ENCODE measurements around the gene PTPRG.

The PTPRG gene

DNA sequence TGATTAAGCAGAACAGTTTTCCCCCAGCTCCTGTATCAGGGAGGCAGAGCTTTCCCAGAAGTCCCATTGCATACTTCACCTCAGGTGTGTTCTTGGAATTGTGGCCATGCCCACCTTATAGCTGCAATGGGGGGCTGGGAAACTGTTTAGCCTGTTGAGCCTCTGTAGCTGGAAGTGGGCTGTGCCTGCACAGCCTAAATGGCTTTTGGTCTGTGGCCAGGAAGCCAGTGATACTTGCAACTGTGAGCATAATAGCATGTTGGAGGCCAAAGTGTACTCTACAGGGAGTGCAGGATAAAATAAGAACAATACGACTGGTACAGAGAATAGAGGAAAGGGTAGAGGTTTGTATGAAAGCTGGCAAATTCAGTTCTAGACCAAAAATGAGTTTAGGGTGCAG is 248.5 kb downstream of the PTPRG start:
- Histone ChIP-seq H3K4me3 (replicated peaks; ENCODE audit: low read depth, low read length) (no peak overlapping the region), H3K36me3 (ENCODE audit: control insufficient read depth, insufficient read depth, low read length) (no peaks in the 10 kb centered on the region), H3K27me3 (replicated peaks; ENCODE audit: control insufficient read depth, insufficient read depth, low read length) (no peaks in the 10 kb centered on the region)
- TF ChIP-seq, protein P1, sequence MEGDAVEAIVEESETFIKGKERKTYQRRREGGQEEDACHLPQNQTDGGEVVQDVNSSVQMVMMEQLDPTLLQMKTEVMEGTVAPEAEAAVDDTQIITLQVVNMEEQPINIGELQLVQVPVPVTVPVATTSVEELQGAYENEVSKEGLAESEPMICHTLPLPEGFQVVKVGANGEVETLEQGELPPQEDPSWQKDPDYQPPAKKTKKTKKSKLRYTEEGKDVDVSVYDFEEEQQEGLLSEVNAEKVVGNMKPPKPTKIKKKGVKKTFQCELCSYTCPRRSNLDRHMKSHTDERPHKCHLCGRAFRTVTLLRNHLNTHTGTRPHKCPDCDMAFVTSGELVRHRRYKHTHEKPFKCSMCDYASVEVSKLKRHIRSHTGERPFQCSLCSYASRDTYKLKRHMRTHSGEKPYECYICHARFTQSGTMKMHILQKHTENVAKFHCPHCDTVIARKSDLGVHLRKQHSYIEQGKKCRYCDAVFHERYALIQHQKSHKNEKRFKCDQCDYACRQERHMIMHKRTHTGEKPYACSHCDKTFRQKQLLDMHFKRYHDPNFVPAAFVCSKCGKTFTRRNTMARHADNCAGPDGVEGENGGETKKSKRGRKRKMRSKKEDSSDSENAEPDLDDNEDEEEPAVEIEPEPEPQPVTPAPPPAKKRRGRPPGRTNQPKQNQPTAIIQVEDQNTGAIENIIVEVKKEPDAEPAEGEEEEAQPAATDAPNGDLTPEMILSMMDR (IDR thresholded peaks at IDR 0.05; ENCODE audit: insufficient read depth, low read length, poor library complexity, severe bottlenecking), result no peak
- no peak for DNase-seq (ENCODE audit: extremely low read depth, insufficient read length)

DNA sequence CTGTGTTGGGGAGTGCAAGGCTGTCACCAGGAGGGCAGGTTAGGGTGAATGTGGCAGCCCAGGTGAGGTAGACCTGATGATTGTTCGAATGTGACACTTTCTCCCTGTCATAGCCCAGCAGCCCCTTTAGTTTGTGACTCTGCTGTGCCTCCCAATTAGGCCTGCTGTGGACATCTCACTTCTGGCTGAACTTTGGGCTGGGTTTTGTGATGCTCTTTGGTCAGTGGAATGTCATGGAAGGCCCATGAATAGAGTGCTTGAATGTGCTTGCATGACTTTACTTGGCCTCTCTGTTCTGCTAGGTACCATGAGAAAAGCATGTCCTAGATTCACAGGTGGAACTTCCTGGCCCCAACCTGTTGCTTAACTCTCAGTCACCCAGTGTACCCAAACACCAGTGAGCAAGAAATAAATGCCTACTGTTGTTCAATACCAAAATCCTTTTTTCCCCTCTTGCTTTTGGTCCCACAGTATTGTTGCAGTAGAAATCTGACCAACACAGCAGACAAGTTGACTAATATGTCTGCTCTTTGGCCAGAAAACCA is 249.7 kb downstream of the PTPRG start:
- DNase-seq (ENCODE audit: extremely low read depth, insufficient read length), result no peak

DNA sequence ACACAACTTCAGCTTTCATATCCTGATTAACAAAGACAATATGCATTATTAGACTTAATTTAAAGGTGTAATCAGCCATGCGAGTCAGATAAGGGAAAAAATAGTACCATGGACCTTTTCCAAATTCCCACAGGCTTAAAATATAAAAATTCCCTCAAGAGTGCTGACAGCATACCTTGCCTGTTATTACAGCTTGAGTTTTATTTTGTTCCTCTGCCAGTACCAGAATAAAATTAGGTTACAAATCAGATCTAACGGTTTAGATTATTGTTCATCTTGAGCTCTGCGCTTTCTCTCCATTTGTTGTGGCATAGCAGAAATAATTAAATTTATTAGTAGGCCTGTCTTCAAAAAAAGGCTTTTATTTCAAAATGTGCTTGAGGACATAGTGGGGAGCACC is 250.3 kb downstream of the PTPRG start:
- H3K27me3 ChIP-seq (replicated peaks; ENCODE audit: control insufficient read depth, insufficient read depth, low read length), result no peaks in the 10 kb centered on the region
- no peak overlapping the region for H3K4me3 ChIP-seq (replicated peaks; ENCODE audit: low read depth, low read length)
- DNase-seq (ENCODE audit: extremely low read depth, insufficient read length), result no peak
- no peaks in the 10 kb centered on the region for H3K36me3 ChIP-seq (ENCODE audit: control insufficient read depth, insufficient read depth, low read length)
- TF ChIP-seq, protein P1 (IDR thresholded peaks at IDR 0.05; ENCODE audit: insufficient read depth, low read length, poor library complexity, severe bottlenecking), result no peak

More for the DNA sequence above, 249.7 kb downstream of the PTPRG start:
- TF ChIP-seq, protein P1 (IDR thresholded peaks at IDR 0.05; ENCODE audit: insufficient read depth, low read length, poor library complexity, severe bottlenecking), result no peak
- Histone ChIP-seq H3K27me3 (replicated peaks; ENCODE audit: control insufficient read depth, insufficient read depth, low read length) (no peaks in the 10 kb centered on the region), H3K4me3 (replicated peaks; ENCODE audit: low read depth, low read length) (no peak overlapping the region), H3K36me3 (ENCODE audit: control insufficient read depth, insufficient read depth, low read length) (no peaks in the 10 kb centered on the region)

DNA sequence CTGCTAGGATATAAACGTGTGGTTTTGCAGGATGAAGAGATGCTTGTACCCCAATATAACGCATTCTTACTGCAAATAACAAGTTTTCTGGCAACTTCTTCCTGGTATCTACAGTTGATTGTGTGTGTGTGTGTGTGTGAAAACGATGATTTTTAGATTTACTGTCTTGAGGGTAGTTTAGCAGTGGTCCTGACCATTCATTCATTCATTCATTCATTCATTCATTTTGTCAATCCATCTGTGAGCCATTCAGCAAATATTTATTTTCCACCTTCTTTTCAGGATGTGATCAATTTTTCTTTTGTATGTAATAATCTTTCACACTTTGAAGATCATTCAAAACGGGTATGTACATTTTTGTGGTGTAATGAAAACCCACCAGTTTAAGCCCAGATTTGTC is 250.7 kb downstream of the PTPRG start:
- DNase-seq (ENCODE audit: extremely low read depth, insufficient read length), result no peak
- no peak overlapping the region for H3K4me3 ChIP-seq (replicated peaks; ENCODE audit: low read depth, low read length)
- TF ChIP-seq, protein P1 (IDR thresholded peaks at IDR 0.05; ENCODE audit: insufficient read depth, low read length, poor library complexity, severe bottlenecking), result no peak
- H3K36me3 ChIP-seq (ENCODE audit: control insufficient read depth, insufficient read depth, low read length), result no peaks in the 10 kb centered on the region
- H3K27me3 ChIP-seq (replicated peaks; ENCODE audit: control insufficient read depth, insufficient read depth, low read length), result no peaks in the 10 kb centered on the region

DNA sequence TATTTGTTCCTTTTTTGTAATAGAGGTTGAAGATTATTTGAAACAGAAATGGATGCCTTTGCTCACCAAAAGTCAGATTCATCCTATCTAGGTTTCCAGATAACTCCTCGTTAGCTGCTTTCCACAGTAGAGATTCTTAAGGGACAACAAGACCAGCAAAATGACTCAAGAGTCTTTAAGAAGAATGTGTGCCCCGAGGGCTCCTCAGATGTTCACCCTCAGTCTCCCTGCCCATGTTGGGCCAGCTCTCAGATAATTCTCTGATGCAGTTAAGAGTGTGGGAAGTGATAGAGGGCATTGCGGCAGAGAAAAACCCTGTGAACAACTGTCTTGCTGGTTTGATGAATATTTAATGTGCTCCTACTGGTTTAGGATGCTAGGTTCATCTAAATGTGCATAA is 251.1 kb downstream of the PTPRG start:
- TF ChIP-seq, protein P1 (IDR thresholded peaks at IDR 0.05; ENCODE audit: insufficient read depth, low read length, poor library complexity, severe bottlenecking), result no peak
- no peak for DNase-seq (ENCODE audit: extremely low read depth, insufficient read length)
- Histone ChIP-seq H3K27me3 (replicated peaks; ENCODE audit: control insufficient read depth, insufficient read depth, low read length) (no peaks in the 10 kb centered on the region; the same call in 1 of the 2 replicates), H3K4me3 (replicated peaks; ENCODE audit: low read depth, low read length) (no peak overlapping the region), H3K36me3 (ENCODE audit: control insufficient read depth, insufficient read depth, low read length) (no peaks in the 10 kb centered on the region)

GRCh38 chr3:61813636-61814035 is 252.3 kb downstream of the PTPRG start:
- H3K4me3 ChIP-seq (replicated peaks; ENCODE audit: low read depth, low read length), result no peak overlapping the region
- TF ChIP-seq, protein P1 (IDR thresholded peaks at IDR 0.05; ENCODE audit: insufficient read depth, low read length, poor library complexity, severe bottlenecking), result no peak
- no peak for DNase-seq (ENCODE audit: extremely low read depth, insufficient read length)
- no peaks in the 10 kb centered on the region for H3K36me3 ChIP-seq (ENCODE audit: control insufficient read depth, insufficient read depth, low read length)
- H3K27me3 ChIP-seq (replicated peaks; ENCODE audit: control insufficient read depth, insufficient read depth, low read length), result no peaks in the 10 kb centered on the region; the same call in 1 of the 2 replicates
